ENCODE data around the gene PRDM12.

DNA sequence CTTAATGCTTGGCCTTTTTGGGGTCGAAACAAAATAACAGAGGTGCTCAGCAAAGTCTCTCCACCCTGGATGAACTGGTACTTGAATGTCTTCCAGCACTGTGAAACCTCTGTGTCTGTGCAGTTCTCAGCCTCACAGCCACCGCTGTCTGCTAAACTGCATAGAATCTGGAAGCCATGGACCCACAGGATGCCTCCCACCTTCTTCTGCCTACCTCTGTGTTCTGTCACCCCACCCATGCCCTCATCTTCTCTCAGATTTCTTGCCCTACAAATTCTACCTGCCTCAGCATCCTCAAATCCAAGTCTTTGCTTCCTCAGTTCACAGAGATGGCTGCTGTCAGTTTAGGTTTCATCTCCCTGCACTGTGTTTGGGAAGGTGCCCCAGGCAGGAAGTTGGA lies 64.8 kb downstream of the PRDM12 start:
- no peak for TF ChIP-seq POLR2A (IDR thresholded peaks at IDR 0.05)
- TF ChIP-seq, protein P1, sequence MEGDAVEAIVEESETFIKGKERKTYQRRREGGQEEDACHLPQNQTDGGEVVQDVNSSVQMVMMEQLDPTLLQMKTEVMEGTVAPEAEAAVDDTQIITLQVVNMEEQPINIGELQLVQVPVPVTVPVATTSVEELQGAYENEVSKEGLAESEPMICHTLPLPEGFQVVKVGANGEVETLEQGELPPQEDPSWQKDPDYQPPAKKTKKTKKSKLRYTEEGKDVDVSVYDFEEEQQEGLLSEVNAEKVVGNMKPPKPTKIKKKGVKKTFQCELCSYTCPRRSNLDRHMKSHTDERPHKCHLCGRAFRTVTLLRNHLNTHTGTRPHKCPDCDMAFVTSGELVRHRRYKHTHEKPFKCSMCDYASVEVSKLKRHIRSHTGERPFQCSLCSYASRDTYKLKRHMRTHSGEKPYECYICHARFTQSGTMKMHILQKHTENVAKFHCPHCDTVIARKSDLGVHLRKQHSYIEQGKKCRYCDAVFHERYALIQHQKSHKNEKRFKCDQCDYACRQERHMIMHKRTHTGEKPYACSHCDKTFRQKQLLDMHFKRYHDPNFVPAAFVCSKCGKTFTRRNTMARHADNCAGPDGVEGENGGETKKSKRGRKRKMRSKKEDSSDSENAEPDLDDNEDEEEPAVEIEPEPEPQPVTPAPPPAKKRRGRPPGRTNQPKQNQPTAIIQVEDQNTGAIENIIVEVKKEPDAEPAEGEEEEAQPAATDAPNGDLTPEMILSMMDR (IDR thresholded peaks at IDR 0.05): no peak
